GM18498 (cell line): ENCODE results near the gene TSSK3.
A peak's percentile ranks its signal among the peaks of the same experiment; 100 is the strongest.

ENCODE experiments used
- ATAC-seq: cut with Tn5 transposase; IDR thresholded peaks from one replicate; pipeline ENCODE4 v1.9.1; 2021; ENCODE audit warnings: mild to moderate bottlenecking, moderate library complexity; ENCODE audit not compliant: unreplicated experiment

The TSSK3 gene

DNA sequence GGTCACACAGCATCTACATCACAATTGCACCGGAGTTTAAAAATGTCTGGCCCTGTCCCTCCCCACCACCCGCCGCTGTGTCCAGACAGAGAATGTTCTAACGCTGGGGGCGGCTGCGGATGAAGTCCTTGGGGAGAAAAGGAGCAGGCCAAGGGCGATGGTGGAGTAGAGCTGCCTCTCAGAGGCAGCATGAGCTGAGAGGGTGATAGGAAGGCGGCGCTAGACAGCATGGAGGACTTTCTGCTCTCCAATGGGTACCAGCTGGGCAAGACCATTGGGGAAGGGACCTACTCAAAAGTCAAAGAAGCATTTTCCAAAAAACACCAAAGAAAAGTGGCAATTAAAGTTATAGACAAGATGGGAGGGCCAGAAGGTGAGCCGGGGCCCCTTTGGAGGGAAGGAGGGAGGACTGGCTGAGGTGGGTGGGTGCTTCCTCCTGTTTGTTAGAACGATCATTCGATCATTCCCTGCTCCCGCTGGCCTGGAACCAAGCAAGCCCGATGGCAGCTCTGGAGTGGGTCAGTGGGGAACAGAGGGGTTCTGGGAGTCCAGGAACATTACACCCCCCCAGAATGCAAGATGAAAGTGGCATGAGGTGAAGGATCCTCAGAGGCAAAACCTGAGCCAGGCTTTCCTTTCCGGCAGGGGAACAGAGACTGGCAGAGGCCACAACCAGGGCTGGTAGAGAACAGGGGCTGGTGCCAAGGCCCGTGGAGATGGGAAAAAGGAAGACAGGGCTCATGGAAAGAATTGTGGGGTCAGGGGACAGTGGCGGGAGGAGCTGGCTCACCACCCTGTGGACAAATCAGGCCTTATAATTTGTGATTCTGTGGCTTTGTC is at the start of gene TSSK3, which contains the start of gene FAM229A:
TSS of gene TSSK3 (plus strand) at position 66 of the 840 bp plus-strand sequence. CDS start at position 229, 163 bp downstream.
TSS of gene FAM229A (minus strand) at position 12 of the 840 bp plus-strand sequence. CDS start 394 bp downstream, outside the sequence.
- no peak for ATAC-seq

GRCh38 chr1:32316903-32317277 is 45.4 kb upstream of the TSSK3 start:
- ATAC-seq = peak; percentile 9

- no peak for ATAC-seq
Observed at GRCh38 chr1:32318127-32318869, 44.0 kb upstream of the TSSK3 start.

DNA sequence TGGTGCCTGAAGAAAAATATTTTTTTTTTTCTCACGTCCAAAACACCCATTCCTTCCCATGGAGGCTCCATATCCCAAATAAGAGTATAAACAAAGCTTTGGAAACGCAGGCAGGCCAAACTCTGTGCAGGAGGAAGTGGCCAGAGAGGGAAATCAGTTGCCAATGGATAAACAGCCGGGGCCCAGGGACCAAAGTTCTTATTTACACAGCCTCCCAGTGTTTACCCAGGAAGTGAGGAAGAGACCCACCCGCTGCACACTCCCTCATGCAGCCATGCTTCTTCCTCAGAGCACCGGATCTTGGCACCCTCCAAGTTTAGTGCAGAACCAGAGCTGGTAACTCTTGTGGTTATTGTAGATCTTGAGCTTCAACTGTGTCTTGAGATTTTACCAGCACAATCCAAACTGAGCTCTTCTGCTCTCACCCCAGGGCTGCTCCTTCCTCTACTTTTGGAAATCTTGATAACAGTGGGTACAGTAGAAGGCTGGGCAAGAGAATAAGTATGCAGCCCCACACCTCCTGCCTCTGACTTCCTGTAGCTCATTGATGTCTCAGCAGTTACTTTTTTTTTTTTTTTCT is 40.5 kb upstream of the TSSK3 start:
- ATAC-seq = no peak

- ATAC-seq = no peak
Observed at GRCh38 chr1:32327204-32327603, 35.1 kb upstream of the TSSK3 start.

DNA sequence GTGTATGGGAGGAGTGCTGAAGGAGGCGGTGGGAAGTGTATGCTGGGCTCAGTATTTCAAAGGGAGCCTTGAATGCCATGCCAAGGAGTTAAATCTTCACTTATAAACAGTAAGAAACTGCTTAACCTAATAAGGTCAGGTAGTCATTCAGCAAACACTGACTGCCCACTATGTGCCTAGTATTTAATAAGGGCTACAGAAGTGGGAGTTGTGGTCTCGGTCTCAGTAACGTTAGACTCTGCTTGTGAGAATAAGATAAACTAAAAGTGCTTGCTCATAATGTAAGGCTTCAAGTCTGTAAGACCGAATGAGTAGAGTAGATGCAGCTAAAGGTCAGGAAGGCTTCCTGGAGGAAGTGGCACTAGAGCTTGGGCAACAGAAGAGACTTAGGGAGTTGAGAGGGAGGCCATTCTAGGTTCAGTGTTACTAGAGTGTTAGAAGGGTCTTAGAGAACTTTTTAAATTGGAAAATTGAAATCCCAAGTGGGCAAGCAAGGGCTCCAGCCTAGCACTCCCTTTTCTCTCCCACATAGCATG is 32.3 kb upstream of the TSSK3 start:
- no peak for ATAC-seq

- no peak for ATAC-seq
Observed at GRCh38 chr1:32330558-32331151, 31.7 kb upstream of the TSSK3 start.

DNA sequence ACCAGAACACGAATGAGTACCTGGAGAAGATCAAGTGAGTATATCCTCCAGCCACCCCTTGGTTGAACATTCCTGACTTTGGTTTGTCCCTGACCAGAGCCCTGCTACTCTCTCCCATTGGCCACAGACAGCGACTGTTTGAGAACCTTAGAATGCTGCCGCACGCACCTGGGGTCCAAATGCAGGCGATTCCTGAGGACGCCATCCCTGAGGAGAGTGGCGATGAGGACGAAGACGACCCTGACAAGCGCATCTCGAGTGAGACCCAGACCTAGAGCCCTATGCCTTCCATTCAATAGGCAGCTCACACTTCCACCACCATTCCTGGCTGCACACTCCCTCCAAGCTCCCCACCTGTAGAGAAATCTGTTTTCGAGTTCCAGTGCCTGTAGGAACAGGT is 30.8 kb upstream of the TSSK3 start:
- no peak for ATAC-seq

- no peak for ATAC-seq
Observed at GRCh38 chr1:32332290-32333079, 29.9 kb upstream of the TSSK3 start.

DNA sequence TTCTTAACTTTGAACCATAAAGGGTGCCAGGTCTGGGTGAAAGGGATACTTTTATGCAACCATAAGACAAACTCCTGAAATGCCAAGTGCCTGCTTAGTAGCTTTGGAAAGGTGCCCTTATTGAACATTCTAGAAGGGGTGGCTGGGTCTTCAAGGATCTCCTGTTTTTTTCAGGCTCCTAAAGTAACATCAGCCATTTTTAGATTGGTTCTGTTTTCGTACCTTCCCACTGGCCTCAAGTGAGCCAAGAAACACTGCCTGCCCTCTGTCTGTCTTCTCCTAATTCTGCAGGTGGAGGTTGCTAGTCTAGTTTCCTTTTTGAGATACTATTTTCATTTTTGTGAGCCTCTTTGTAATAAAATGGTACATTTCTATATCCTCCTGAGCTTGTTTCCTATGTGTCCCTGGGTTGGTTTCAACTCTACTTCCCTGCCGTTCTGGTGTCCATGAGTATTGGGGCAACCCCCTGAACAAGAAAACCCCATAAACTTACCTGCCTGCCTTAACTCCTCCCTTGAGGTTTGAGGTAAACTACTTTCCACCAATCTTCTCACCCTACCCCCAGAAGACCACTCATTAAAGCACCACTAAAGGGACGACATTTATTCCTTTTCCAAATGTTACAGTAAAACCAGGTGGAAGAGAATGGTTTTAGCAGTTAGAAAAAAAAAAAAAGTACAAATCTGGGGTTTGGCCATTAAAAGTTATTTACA is 28.9 kb upstream of the TSSK3 start:
- no peak for ATAC-seq

- no peak for ATAC-seq
Observed at GRCh38 chr1:32334274-32334861, 28.0 kb upstream of the TSSK3 start.

GRCh38 chr1:32334864-32335534 is 27.3 kb upstream of the TSSK3 start:
- peak; percentile 19 for ATAC-seq

DNA sequence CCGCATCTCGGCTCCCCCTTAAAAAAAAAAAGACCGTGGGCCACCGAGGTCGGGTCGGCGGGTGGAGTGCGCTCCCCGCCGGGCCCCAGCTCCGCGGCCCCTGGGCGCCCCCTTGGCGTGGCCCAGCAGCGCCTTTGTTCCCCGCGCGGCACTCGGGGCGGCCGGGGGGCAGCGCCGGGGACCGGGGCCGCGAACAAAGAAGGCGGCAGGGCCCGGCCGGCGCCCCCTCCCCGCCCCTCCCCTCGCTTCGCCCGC is 26.9 kb upstream of the TSSK3 start:
- peak; percentile 15 for ATAC-seq

- ATAC-seq = peak; percentile 53
Observed at GRCh38 chr1:32335790-32336590, 26.3 kb upstream of the TSSK3 start, which contains the start of gene MARCKSL1. TSS of gene MARCKSL1 (minus strand) at chr1:32336233. CDS start at chr1:32336033, 200 bp downstream.

GRCh38 chr1:32336591-32336932 is 25.8 kb upstream of the TSSK3 start:
- no peak for ATAC-seq

DNA sequence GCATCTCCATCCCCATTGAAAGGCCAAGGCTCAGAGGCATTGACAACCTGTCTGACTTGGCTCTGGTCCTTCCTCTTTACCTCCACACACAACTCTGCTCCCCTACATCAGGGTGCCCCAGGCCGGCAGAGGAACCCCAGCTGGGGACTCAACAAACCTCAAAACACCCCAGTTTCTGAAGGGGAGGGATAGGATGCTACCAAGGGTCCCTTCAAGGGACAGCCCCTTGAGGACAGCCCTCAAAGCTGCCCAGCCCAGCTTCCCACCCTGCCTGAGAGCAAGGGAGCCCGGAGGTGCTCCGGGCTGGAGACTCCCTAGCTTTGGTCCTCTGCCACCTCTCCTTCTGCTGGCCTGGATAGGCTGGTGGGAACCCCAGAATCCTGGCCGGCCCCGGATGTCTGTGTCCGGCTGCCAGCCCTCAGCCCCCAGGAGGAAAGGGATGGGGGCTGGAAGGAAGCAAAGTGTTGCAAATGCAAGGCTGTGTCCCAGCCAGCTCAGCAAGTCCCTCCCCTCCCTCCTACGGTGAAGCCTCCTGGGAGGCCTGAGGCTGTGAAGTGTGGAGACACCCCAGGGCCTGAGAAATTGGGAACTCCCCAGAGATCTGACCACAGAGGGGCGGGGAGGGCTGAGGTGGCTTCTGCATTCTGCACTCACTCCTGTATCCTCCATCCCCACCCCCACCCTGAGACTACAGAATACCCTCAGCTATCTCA is 25.2 kb upstream of the TSSK3 start:
- no peak for ATAC-seq

GRCh38 chr1:32337855-32338636 is 24.3 kb upstream of the TSSK3 start:
- peak; percentile 21 for ATAC-seq
